Upper lobe of left lung (tissue), 6 donors: Measurements from ENCODE around the gene PSMG4. TPM values are rescaled to one million over a fixed set of nuclear protein-coding genes. Genes with fewer than 3 reads are reported as not detected.

Source experiments
- ATAC-seq, 2 donors: fragments of 200-7000 bp; cut with Tn5 transposase; one replicate each; pipeline ENCODE4 v1.9.1; 2022; ENCODE audit warnings: mild to moderate bottlenecking in 2 of 2, moderate library complexity in 2 of 2; ENCODE audit not compliant: low FRiP score in 2 of 2
- DNase-seq, 2 donors: peaks; one replicate each; pipeline ENCODE4 v3.0.0-alpha.2; 2019 to 2020
- H3K27ac ChIP-seq, 4 donors: fragments of 200-600 bp; sonication (generic); one replicate each; pipeline ENCODE4 v1.5.1; 2016 to 2019
- H3K27me3 ChIP-seq, 4 donors: fragments of 200-600 bp; sonication (generic); one replicate each; pipeline ENCODE4 v1.5.1; 2017 to 2019
- H3K36me3 ChIP-seq, 4 donors: fragments of 200-600 bp; sonication (generic); one replicate each; pipeline ENCODE4 v1.5.1; 2016 to 2019
- H3K4me1 ChIP-seq, 4 donors: fragments of 200-600 bp; sonication (generic); one replicate each; pipeline ENCODE4 v1.5.1; 2018 to 2019
- H3K4me3 ChIP-seq, 4 donors: fragments of 200-600 bp; sonication (generic); one replicate each; pipeline ENCODE4 v1.5.1; 2017 to 2019; ENCODE audit warnings: mild to moderate bottlenecking in 2 of 4, moderate library complexity in 1 of 4
- H3K9me3 ChIP-seq, 4 donors: fragments of 200-600 bp; sonication (generic); one replicate each; pipeline ENCODE4 v1.5.1; 2018 to 2019
- CTCF ChIP-seq, 6 experiments: fragments of 450-650 bp in 4 of 6; fragments of 200-600 bp in 2 of 6; sonication (generic) in 2 of 6; IDR thresholded peaks; one replicate each; pipeline ENCODE4 v1.5.1; 2016 to 2019; ENCODE audit warnings: antibody characterized with exemption in 6 of 6
- EP300 ChIP-seq, 4 donors: sonication (generic); formaldehyde crosslinking; IDR thresholded peaks; one replicate each; pipeline ENCODE4 v1.5.1; 2017; ENCODE audit warnings: antibody characterized with exemption in 4 of 4, control low read depth in 2 of 4
- POLR2A ChIP-seq, 4 donors: fragments of 450-650 bp; IDR thresholded peaks; one replicate each; pipeline ENCODE4 v1.5.1; 2016 to 2017; ENCODE audit warnings: antibody characterized with exemption in 4 of 4, mild to moderate bottlenecking in 2 of 4
- POLR2AphosphoS5 ChIP-seq, 2 donors: sonication (generic); formaldehyde crosslinking; IDR thresholded peaks; one replicate each; pipeline ENCODE4 v1.5.1; 2017; ENCODE audit warnings: antibody characterized with exemption in 2 of 2
- WGBS, 2 donors: methylation state at CpG; one replicate each; pipeline ENCODE4 v1.1.5; 2017 to 2018; 5-methylcytosine and 5-hydroxymethylcytosine counted together
- total RNA-seq, 6 donors: library from RNA; depleted of rRNA in 4 of 6; stranded (reverse); fragments of >200 nt in 4 of 6; gene quantifications; one replicate each; pipeline versions ENCODE4 v1.1.0 to v1.2.1, GENCODE V29; 2016 to 2021
- donor health status: DM: no; HTN: no; CAD: no; lungs with moderate emphysema.
- donor health status: DM: no; HTN: yes; CAD: no; lungs with severe emphysema.

The PSMG4 gene
- total RNA-seq, 6 donors from 2014 or later, result 17.0 to 24.5 (median 22.9) TPM

DNA sequence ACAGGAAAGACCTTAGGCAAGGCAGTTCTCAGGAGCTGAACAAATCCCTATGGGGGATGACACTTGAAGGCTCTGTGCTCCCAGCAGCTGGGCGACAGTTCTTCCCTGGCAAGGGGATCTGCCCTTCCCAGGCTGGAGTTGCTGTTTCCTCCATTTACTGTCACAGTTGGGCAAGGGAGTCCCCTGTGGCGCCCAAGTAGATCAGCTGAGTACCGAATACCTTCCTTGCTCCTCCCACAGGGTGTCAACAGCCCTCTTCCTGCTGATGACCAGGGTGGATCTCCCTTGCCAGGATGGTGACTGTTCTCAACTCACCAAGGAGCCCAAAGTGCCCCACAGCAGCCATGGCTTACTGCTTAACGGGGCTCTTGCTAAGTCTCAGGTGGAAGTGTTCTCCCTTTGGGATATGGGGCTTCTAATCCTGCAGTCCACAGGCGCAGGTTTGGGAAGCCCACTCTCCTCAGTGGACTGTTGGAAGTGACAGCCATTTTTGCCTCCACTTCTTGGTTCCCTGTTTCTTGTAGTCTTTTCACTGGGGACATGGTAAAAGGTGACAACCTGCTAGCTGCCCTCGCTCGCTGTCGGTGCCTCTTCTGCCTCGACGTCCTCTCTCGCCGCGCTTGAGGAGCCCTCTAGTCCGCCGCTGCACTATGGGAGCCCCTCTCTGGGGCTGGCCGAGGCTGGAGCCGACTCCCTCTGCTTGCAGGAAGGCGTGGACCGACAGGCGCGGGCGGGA, 5.7 kb upstream of the PSMG4 start:
- no peak for TF ChIP-seq EP300 (IDR thresholded peaks at IDR 0.05)
- no peak for TF ChIP-seq CTCF (IDR thresholded peaks at IDR 0.05)
- TF ChIP-seq POLR2AphosphoS5 (IDR thresholded peaks at IDR 0.05), result no peak
- no peak for TF ChIP-seq POLR2A (IDR thresholded peaks at IDR 0.05)
- no peaks in the 10 kb centered on the region for H3K27me3 ChIP-seq
- peaks cover 0 to 6% (median 2%) of the 10 kb centered on the region in 4 donors for H3K4me1 ChIP-seq
- no peak overlapping the region for H3K4me3 ChIP-seq
- ATAC-seq, result no peak
- no peak for DNase-seq
- WGBS, 2 donors, result 94 to 96% methylated on average over 14 to 22 of the region's 22 CpGs
- no peaks in the 10 kb centered on the region for H3K9me3 ChIP-seq
- H3K36me3 ChIP-seq, result no peaks in the 10 kb centered on the region
- no peak overlapping the region for H3K27ac ChIP-seq

GRCh38 chr6:3253597-3253961, 5.2 kb upstream of the PSMG4 start:
- WGBS, 2 donors, result 97 to 100% methylated on average over 17 to 39 of the region's 40 CpGs
- H3K4me3 ChIP-seq, result no peak overlapping the region
- H3K9me3 ChIP-seq, result no peaks in the 10 kb centered on the region
- H3K4me1 ChIP-seq, result peaks cover 4 to 11% (median 6%) of the 10 kb centered on the region in 4 donors
- H3K36me3 ChIP-seq, result no peaks in the 10 kb centered on the region
- ATAC-seq, result no peak
- DNase-seq, result peak in 1 of 2 donors; percentile 83
- no peak overlapping the region for H3K27ac ChIP-seq
- H3K27me3 ChIP-seq, result no peaks in the 10 kb centered on the region
- TF ChIP-seq POLR2AphosphoS5 (IDR thresholded peaks at IDR 0.05) (no peak), POLR2A (IDR thresholded peaks at IDR 0.05) (no peak)

DNA sequence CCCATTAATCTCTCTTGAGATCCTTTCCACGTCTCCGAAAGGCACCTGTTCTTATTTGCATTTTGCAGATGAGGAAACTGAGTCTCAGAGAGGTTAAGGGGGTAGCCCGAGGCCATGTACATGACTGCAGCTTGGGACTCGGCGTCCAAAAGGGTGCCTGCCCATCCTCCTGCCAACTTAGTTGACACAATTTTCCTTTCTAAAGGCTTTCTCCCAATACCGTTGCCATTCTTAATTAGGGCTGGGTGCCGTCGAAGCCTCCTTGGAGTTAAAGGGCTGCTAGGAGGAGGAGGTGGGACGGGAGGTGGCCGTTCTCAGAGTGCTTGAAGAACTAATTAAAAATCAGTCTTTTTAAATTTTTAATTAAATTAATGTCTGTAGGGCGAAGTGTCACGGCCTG, 546 bp upstream of the PSMG4 start:
- Histone ChIP-seq H3K4me1 (peaks cover 17 to 33% (median 25%) of the 10 kb centered on the region in 4 donors), H3K9me3 (no peaks in the 10 kb centered on the region), H3K27ac (peak overlapping the region in 3 of 4 donors; percentile 42 to 89 (median 85)), H3K36me3 (peaks cover 0 to under 1% (median 0%) of the 10 kb centered on the region in 4 donors), H3K27me3 (no peaks in the 10 kb centered on the region), H3K4me3 (peak overlapping the region in 3 of 4 donors; percentile 97 to 100 (median 100))
- ATAC-seq, result no peak
- TF ChIP-seq EP300 (IDR thresholded peaks at IDR 0.05), result no peak
- no peak for TF ChIP-seq POLR2AphosphoS5 (IDR thresholded peaks at IDR 0.05)
- no peak for TF ChIP-seq POLR2A (IDR thresholded peaks at IDR 0.05)
- TF ChIP-seq CTCF (IDR thresholded peaks at IDR 0.05), result no peak
- no peak for DNase-seq
- 51 to 56% methylated on average over 12 of the region's 12 CpGs for WGBS, 2 donors

DNA sequence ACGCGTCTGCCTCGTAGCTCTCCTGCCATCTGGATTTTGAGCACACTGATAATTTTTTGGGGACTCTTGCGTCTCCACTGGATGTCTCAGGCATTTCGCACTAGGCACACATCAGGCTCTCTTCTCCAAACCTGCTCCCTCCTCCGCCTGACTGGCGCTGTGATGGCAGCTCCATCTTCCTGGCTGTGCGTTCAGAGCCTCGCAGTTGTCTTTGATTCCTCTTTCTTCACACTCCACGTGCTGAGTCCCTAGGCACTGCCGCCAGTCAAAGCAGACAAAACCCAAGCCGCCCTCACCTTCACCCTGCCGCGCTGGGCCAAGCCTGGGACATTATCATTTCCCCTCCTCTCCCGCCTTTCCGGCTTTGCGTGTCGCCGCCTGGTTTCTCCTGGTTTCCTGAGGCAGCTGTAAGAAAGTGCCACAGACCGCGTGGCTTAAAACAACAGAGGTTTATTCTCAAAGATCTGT, 778 bp downstream of the PSMG4 start:
- ATAC-seq, result peak in 1 of 2 donors; percentile 49
- Histone ChIP-seq H3K4me3 (peak overlapping the region; percentile 97 to 100 (median 100)), H3K4me1 (peaks cover 17 to 43% (median 25%) of the 10 kb centered on the region in 4 donors), H3K27me3 (no peaks in the 10 kb centered on the region), H3K9me3 (no peaks in the 10 kb centered on the region), H3K36me3 (peaks cover 0 to 12% (median 11%) of the 10 kb centered on the region in 4 donors), H3K27ac (peak overlapping the region; percentile 78 to 89 (median 85))
- TF ChIP-seq EP300 (IDR thresholded peaks at IDR 0.05) (no peak), CTCF (IDR thresholded peaks at IDR 0.05) (no peak), POLR2A (IDR thresholded peaks at IDR 0.05) (no peak), POLR2AphosphoS5 (IDR thresholded peaks at IDR 0.05) (no peak)
- DNase-seq, result peak in 1 of 2 donors; percentile 31
- WGBS, 2 donors, result 0 to 1% methylated on average over 21 of the region's 21 CpGs

- H3K27me3 ChIP-seq, result no peaks in the 10 kb centered on the region
- 82 to 87% methylated on average over 14 of the region's 14 CpGs for WGBS, 2 donors
- ATAC-seq, result no peak
- H3K27ac ChIP-seq, result no peak overlapping the region
- H3K9me3 ChIP-seq, result no peaks in the 10 kb centered on the region
- H3K4me3 ChIP-seq, result peak overlapping the region in 1 of 4 donors; percentile 100
- no peak for DNase-seq
- peaks cover 0 to 16% (median 13%) of the 10 kb centered on the region in 4 donors for H3K36me3 ChIP-seq
- H3K4me1 ChIP-seq, result peaks cover 17 to 44% (median 25%) of the 10 kb centered on the region in 4 donors
- TF ChIP-seq POLR2AphosphoS5 (IDR thresholded peaks at IDR 0.05), result no peak
- no peak for TF ChIP-seq POLR2A (IDR thresholded peaks at IDR 0.05)
- no peak for TF ChIP-seq EP300 (IDR thresholded peaks at IDR 0.05)
- no peak for TF ChIP-seq CTCF (IDR thresholded peaks at IDR 0.05)
These were observed 1.5 kb downstream of the PSMG4 start for GRCh38 chr6:3260296-3260695.
